Colon (tissue), 2 donors: ENCODE data around the gene PLXNC1.

Source experiments
- FAIRE-seq: peaks from 2 replicates; lab custom pipeline; 2012; peaks lifted over from hg19 to GRCh38; lab: Jason Lieb, UNC
- donor health status: control.
- donor health status: control.

The PLXNC1 gene

GRCh38 chr12:94205822-94206221, 57.4 kb downstream of the PLXNC1 start:
- FAIRE-seq, result no peak

- FAIRE-seq, result no peak
These were observed 58.5 kb downstream of the PLXNC1 start for GRCh38 chr12:94206886-94207285.

GRCh38 chr12:94207467-94207848, 59.1 kb downstream of the PLXNC1 start:
- FAIRE-seq, result no peak

- FAIRE-seq, result no peak
These were observed 59.7 kb downstream of the PLXNC1 start for GRCh38 chr12:94207849-94208621.

GRCh38 chr12:94208622-94208966, 60.2 kb downstream of the PLXNC1 start:
- FAIRE-seq, result no peak

- FAIRE-seq, result no peak
These were observed 60.9 kb downstream of the PLXNC1 start for GRCh38 chr12:94209240-94209639.

- FAIRE-seq, result no peak
These were observed 62.6 kb downstream of the PLXNC1 start for GRCh38 chr12:94211021-94211420.

GRCh38 chr12:94218233-94218632, 69.9 kb downstream of the PLXNC1 start:
- FAIRE-seq, result no peak

- FAIRE-seq, result no peak
These were observed 71.4 kb downstream of the PLXNC1 start for GRCh38 chr12:94219622-94220302.

- no peak for FAIRE-seq
These were observed 72.4 kb downstream of the PLXNC1 start for GRCh38 chr12:94220804-94221203.

- no peak for FAIRE-seq
These were observed 74.1 kb downstream of the PLXNC1 start for GRCh38 chr12:94222351-94223084.

GRCh38 chr12:94223842-94224241, 75.5 kb downstream of the PLXNC1 start:
- FAIRE-seq, result no peak

- FAIRE-seq, result no peak
These were observed 77.1 kb downstream of the PLXNC1 start for GRCh38 chr12:94225506-94225905.

GRCh38 chr12:94225947-94226630, 77.7 kb downstream of the PLXNC1 start:
- no peak for FAIRE-seq

GRCh38 chr12:94227066-94227465, 78.7 kb downstream of the PLXNC1 start:
- FAIRE-seq, result no peak

GRCh38 chr12:94228488-94228907, 80.1 kb downstream of the PLXNC1 start:
- no peak for FAIRE-seq

GRCh38 chr12:94229902-94230301, 81.5 kb downstream of the PLXNC1 start:
- FAIRE-seq, result no peak

GRCh38 chr12:94230357-94230905, 82.1 kb downstream of the PLXNC1 start:
- no peak for FAIRE-seq

- no peak for FAIRE-seq
These were observed 83.3 kb downstream of the PLXNC1 start for GRCh38 chr12:94231709-94232108.

GRCh38 chr12:94235848-94236247, 87.5 kb downstream of the PLXNC1 start:
- no peak for FAIRE-seq

GRCh38 chr12:94239332-94239993, 91.1 kb downstream of the PLXNC1 start:
- no peak for FAIRE-seq

- no peak for FAIRE-seq
These were observed 91.8 kb downstream of the PLXNC1 start for GRCh38 chr12:94240171-94240570.
